ENCODE measurements around the gene RIPPLY3.
"Not testable (repeated sequence)": the region's sequence is repeated elsewhere in the genome, so short reads cannot be mapped to it uniquely, and the experiment has no call there.

RIPPLY3 gene

GRCh38 chr21:37026499-37026898, 20.0 kb downstream of the RIPPLY3 start:
- DNase-seq, result no peak

- no peak for DNase-seq
These were observed 22.1 kb downstream of the RIPPLY3 start for GRCh38 chr21:37028570-37028969.

GRCh38 chr21:37030864-37031263, 24.4 kb downstream of the RIPPLY3 start:
- DNase-seq, result no peak

GRCh38 chr21:37032293-37032692, 25.8 kb downstream of the RIPPLY3 start:
- no peak for DNase-seq

GRCh38 chr21:37032877-37033471, 26.5 kb downstream of the RIPPLY3 start:
- DNase-seq, result no peak

GRCh38 chr21:37034394-37034793, 27.9 kb downstream of the RIPPLY3 start:
- not testable (repeated sequence) for DNase-seq

GRCh38 chr21:37036177-37036576, 29.7 kb downstream of the RIPPLY3 start:
- no peak for DNase-seq

GRCh38 chr21:37039411-37040075, 33.0 kb downstream of the RIPPLY3 start:
- no peak for DNase-seq

- no peak for DNase-seq
These were observed 33.7 kb downstream of the RIPPLY3 start for GRCh38 chr21:37040212-37040611.

- DNase-seq, result no peak
These were observed 35.3 kb downstream of the RIPPLY3 start for GRCh38 chr21:37041706-37042271.

- no peak for DNase-seq
These were observed 37.3 kb downstream of the RIPPLY3 start for GRCh38 chr21:37043818-37044217.

- no peak for DNase-seq
These were observed 38.1 kb downstream of the RIPPLY3 start for GRCh38 chr21:37044643-37045042.

GRCh38 chr21:37045149-37045548, 38.6 kb downstream of the RIPPLY3 start:
- no peak for DNase-seq

- no peak for DNase-seq
These were observed 39.1 kb downstream of the RIPPLY3 start for GRCh38 chr21:37045556-37045955.

GRCh38 chr21:37047079-37047478, 40.6 kb downstream of the RIPPLY3 start:
- no peak for DNase-seq

- not testable (repeated sequence) for DNase-seq
These were observed 43.2 kb downstream of the RIPPLY3 start for GRCh38 chr21:37049741-37050140.

- no peak for DNase-seq
These were observed 48.9 kb downstream of the RIPPLY3 start for GRCh38 chr21:37055271-37055855.

- DNase-seq, result no peak
These were observed 51.1 kb downstream of the RIPPLY3 start for GRCh38 chr21:37057614-37058013.

- DNase-seq, result no peak
These were observed 51.8 kb downstream of the RIPPLY3 start for GRCh38 chr21:37058261-37058660.

GRCh38 chr21:37059181-37059580, 52.7 kb downstream of the RIPPLY3 start:
- no peak for DNase-seq

GRCh38 chr21:37060296-37060695, 53.8 kb downstream of the RIPPLY3 start:
- DNase-seq, result no peak

GRCh38 chr21:37061926-37062592, 55.6 kb downstream of the RIPPLY3 start:
- no peak for DNase-seq

GRCh38 chr21:37062593-37062935, 56.1 kb downstream of the RIPPLY3 start:
- no peak for DNase-seq

- DNase-seq, result no peak
These were observed 56.9 kb downstream of the RIPPLY3 start for GRCh38 chr21:37063433-37063832.
